Upper lobe of right lung (tissue), 1 donor: ENCODE measurements around the gene CLEC11A. TPM values are rescaled to one million over a fixed set of nuclear protein-coding genes. Genes with fewer than 3 reads are reported as not detected.
"Not testable (repeated sequence)": the region's sequence is repeated elsewhere in the genome, so short reads cannot be mapped to it uniquely, and the experiment has no call there.

Experiments
- ATAC-seq: fragments of 200-7000 bp; cut with Tn5 transposase; one replicate; pipeline ENCODE4 v1.9.1; 2020; ENCODE audit warnings: mild to moderate bottlenecking, moderate library complexity
- DNase-seq: peaks from one replicate; pipeline ENCODE4 v3.0.0-alpha.2; 2020
- H3K27ac ChIP-seq: fragments of 200-600 bp; one replicate; pipeline ENCODE4 v1.8.0; 2022
- H3K27me3 ChIP-seq: fragments of 200-600 bp; one replicate; pipeline ENCODE4 v1.8.0; 2022; ENCODE audit warnings: mild to moderate bottlenecking
- H3K36me3 ChIP-seq: fragments of 200-600 bp; one replicate; pipeline ENCODE4 v1.8.0; 2022
- H3K4me1 ChIP-seq: fragments of 200-600 bp; one replicate; pipeline ENCODE4 v1.8.0; 2022
- H3K4me3 ChIP-seq: fragments of 200-600 bp; one replicate; pipeline ENCODE4 v1.8.0; 2022; ENCODE audit warnings: mild to moderate bottlenecking
- H3K9me3 ChIP-seq: fragments of 200-600 bp; one replicate; pipeline ENCODE4 v1.8.0; 2022
- CTCF ChIP-seq: fragments of 200-600 bp; IDR thresholded peaks from one replicate; pipeline ENCODE4 v1.8.0; 2022; ENCODE audit warnings: antibody characterized with exemption
- intact Hi-C: fragments of 100-400 bp; cut with DNase I; formaldehyde crosslinking; loops from one replicate; pipeline ENCODE4 v1.11.0; 2022
- total RNA-seq: library from RNA; stranded (reverse); fragmentation: NEBNext Ultra II Directional; extraction: Animal tissue kit (Norgen Biotek cat#: 25700); gene quantifications from one replicate; pipeline ENCODE4 v1.2.1, GENCODE V29; 2021
- donor health status: DM: no; HTN: yes; CAD: no; lungs with severe emphysema.

The CLEC11A gene
- total RNA-seq, 1 donor from 2014 or later: 13.3 TPM

- H3K27me3 ChIP-seq: peaks cover 7% of the 10 kb centered on the region
- no peak for ATAC-seq
- no peak overlapping the region for H3K4me3 ChIP-seq
- H3K36me3 ChIP-seq: no peaks in the 10 kb centered on the region
- intact Hi-C loops: no loop called here
- DNase-seq: no peak
- no peaks in the 10 kb centered on the region for H3K4me1 ChIP-seq
- no peaks in the 10 kb centered on the region for H3K9me3 ChIP-seq
- no peak for TF ChIP-seq CTCF
- no peak overlapping the region for H3K27ac ChIP-seq
Observed at GRCh38 chr19:50768277-50768676, 45.1 kb downstream of the CLEC11A start.

- H3K36me3 ChIP-seq, H3K4me3 ChIP-seq, H3K4me1 ChIP-seq, ATAC-seq, intact Hi-C loops, H3K27ac ChIP-seq, H3K9me3 ChIP-seq, DNase-seq, H3K27me3 ChIP-seq: not testable (repeated sequence)
Observed at GRCh38 chr19:50770164-50770563, 47.0 kb downstream of the CLEC11A start, which contains the start of gene GPR32. Gene GPR32, plus strand, starts transcription at chr19:50770464. Its CDS starts 137 bp downstream, at chr19:50770601.

- H3K9me3 ChIP-seq: no peaks in the 10 kb centered on the region
- ATAC-seq (no peak), DNase-seq (no peak)
- no peak overlapping the region for H3K27ac ChIP-seq
- H3K4me3 ChIP-seq: no peak overlapping the region
- intact Hi-C loops: no loop called here
- TF ChIP-seq CTCF: no peak
- H3K27me3 ChIP-seq: peaks cover 7% of the 10 kb centered on the region
- no peaks in the 10 kb centered on the region for H3K36me3 ChIP-seq
- H3K4me1 ChIP-seq: no peaks in the 10 kb centered on the region
Observed at GRCh38 chr19:50770888-50771287, 47.7 kb downstream of the CLEC11A start.

GRCh38 chr19:50772476-50772875, 49.3 kb downstream of the CLEC11A start:
- ATAC-seq: no peak
- H3K36me3 ChIP-seq: no peaks in the 10 kb centered on the region
- H3K4me1 ChIP-seq: no peaks in the 10 kb centered on the region
- no peak overlapping the region for H3K4me3 ChIP-seq
- no peaks in the 10 kb centered on the region for H3K9me3 ChIP-seq
- H3K27ac ChIP-seq: no peak overlapping the region
- no peak for TF ChIP-seq CTCF
- intact Hi-C loops: no loop called here
- no peak for DNase-seq
- peaks cover 17% of the 10 kb centered on the region for H3K27me3 ChIP-seq

- H3K36me3 ChIP-seq, ATAC-seq, H3K4me3 ChIP-seq, H3K9me3 ChIP-seq, intact Hi-C loops, DNase-seq, H3K4me1 ChIP-seq, H3K27ac ChIP-seq: not testable (repeated sequence)
- H3K27me3 ChIP-seq: peaks cover 22% of the 10 kb centered on the region
Observed at GRCh38 chr19:50772912-50773311, 49.7 kb downstream of the CLEC11A start.

- intact Hi-C loops, H3K9me3 ChIP-seq, H3K36me3 ChIP-seq, H3K4me1 ChIP-seq, ATAC-seq, H3K27ac ChIP-seq, H3K4me3 ChIP-seq, DNase-seq: not testable (repeated sequence)
- peaks cover 27% of the 10 kb centered on the region for H3K27me3 ChIP-seq
Observed at GRCh38 chr19:50773454-50773853, 50.3 kb downstream of the CLEC11A start.

Other genes with a start within 250 kb of the CLEC11A start
- gene EMC10, start 246.9 kb upstream of the CLEC11A start, total RNA-seq: 103 TPM
- 3.8 TPM for gene GARIN5A, start 246.5 kb upstream of the CLEC11A start, total RNA-seq
- 34.7 TPM for gene JOSD2, start 212.2 kb upstream of the CLEC11A start, total RNA-seq
- not detected for gene ASPDH, start 209.5 kb upstream of the CLEC11A start, total RNA-seq
- 4.6 TPM for gene LRRC4B, start 154.9 kb upstream of the CLEC11A start, total RNA-seq
- 2.5 TPM for gene SYT3, start 83.5 kb upstream of the CLEC11A start, total RNA-seq
- 3.9 TPM for gene C19orf81, start 73.9 kb upstream of the CLEC11A start, total RNA-seq
- 0.35 TPM for gene SHANK1, start 3.6 kb upstream of the CLEC11A start, total RNA-seq
- not detected for gene GPR32, start 47.1 kb downstream of the CLEC11A start, total RNA-seq
- gene ACP4, start 67.1 kb downstream of the CLEC11A start, total RNA-seq: not detected
- 1.7 TPM for gene KLK1, start 100.4 kb downstream of the CLEC11A start, total RNA-seq
- not detected for gene KLK15, start 110.2 kb downstream of the CLEC11A start, total RNA-seq
- not detected for gene KLK3, start 131.6 kb downstream of the CLEC11A start, total RNA-seq
- gene KLK2, start 150.1 kb downstream of the CLEC11A start, total RNA-seq: not detected
- not detected for gene KLK4, start 188.0 kb downstream of the CLEC11A start, total RNA-seq
- not detected for gene KLK5, start 229.7 kb downstream of the CLEC11A start, total RNA-seq
- gene KLK6, start 246.2 kb downstream of the CLEC11A start, total RNA-seq: not detected